Measurements from ENCODE around the gene KLHL10.

KLHL10 gene

GRCh38 chr17:41882756-41883155, 45.1 kb downstream of the KLHL10 start:
- intact Hi-C loops (cut with DNase I): no loop called here
- DNase-seq: no peak

DNA sequence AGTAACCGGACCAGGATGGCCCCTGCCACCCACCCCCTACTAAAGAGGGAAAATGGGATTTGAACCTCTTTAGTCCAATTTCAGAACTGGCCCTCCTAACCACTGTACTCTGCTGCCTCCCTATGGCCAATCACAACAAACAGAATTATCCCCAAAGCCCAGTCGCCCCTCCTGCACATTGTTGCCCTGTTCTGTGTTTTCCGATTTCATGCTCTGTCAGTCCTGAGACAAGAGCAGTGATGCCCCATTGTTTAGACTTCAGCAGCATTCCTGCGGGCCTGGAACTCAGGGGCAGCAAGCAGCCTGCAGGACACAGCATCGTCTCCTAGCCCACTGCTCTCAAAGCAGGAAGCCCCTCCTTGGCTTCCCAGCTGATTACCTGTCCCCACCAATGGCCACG, 48.1 kb downstream of the KLHL10 start:
- DNase-seq: peak in 4 of 42 donors; percentile 9 to 34 (median 19)
- intact Hi-C loops (cut with DNase I): no loop called here

DNA sequence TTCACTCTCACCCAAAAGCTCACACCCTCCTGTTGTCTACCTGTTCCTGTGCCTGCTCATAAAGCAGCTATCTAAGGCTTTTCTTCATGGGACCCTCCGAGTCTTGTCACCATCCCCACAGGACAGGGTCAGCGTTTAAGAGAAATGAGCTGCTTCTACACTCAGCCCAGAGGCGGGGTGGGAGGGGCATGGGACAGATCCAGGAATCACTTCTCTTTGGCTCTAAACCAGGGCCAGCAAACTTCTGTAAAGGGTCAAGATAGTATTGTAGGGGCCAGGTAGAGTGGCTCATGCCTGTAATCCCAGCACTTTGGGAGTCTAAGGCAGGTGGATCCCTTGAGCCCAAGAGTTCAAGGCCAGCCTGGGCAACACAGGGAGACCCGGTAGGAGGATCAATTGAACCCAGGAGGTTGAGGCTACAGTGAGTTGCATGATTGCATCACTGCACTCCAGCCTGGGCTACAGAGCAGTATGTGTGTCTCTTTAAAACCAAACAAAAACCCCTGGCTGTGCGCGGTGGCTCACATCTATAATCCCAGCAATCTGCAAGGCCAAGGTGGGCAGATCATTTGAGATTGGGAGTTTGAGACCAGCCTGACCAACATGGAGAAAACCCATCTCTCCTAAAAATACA, 50.8 kb downstream of the KLHL10 start:
- DNase-seq: peak in 12 of 42 donors; percentile 5 to 43 (median 23)
- intact Hi-C loops (cut with DNase I): no loop called here

GRCh38 chr17:41891135-41892020, 53.8 kb downstream of the KLHL10 start:
- intact Hi-C loops (cut with DNase I): no loop called here
- DNase-seq: no peak

DNA sequence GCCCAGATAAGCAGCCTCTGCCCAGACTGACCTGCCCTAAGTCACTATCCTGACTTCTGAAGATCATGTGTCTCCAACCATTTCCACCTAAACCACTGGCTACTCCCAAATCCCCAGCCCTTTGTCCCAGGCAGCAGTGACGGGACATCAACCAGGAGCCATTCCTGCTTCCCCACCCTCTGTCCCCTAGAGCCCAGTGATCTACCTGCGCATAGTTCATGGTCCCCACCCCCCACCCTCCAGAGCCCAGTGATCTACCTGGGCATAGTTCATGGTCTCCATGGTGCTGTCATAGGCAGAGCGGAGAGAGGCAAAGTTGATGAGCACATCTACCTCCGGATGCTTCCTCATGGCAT, 54.4 kb downstream of the KLHL10 start:
- intact Hi-C loops (cut with DNase I): no loop called here
- DNase-seq: no peak

GRCh38 chr17:41893384-41893783, 55.8 kb downstream of the KLHL10 start:
- intact Hi-C loops (cut with DNase I): no loop called here
- no peak for DNase-seq

- intact Hi-C loops (cut with DNase I): no loop called here
- DNase-seq: no peak
Measured at GRCh38 chr17:41894791-41895331, 57.2 kb downstream of the KLHL10 start.

DNA sequence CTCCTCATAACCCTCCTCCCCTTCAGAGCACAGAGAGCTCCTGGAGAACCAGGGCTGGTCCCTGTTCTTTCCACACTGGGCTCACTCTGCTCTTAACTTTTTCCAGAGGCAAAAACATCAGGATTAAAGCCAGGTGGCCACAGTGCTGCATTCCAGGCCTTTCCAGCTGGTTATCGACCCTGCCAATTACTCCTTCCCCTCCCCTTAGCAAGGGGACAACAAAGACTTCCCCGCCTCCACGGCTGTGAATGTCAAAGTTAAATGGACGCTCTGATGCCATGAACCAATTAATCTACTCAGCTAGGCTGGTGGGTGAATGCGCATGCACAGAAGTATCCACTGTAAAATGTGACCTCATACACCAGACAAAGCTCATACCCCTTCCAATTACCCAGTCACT, 58.0 kb downstream of the KLHL10 start:
- intact Hi-C loops (cut with DNase I): no loop called here
- no peak for DNase-seq

- intact Hi-C loops (cut with DNase I): no loop called here
- DNase-seq: no peak
Measured at GRCh38 chr17:41896726-41897125, 59.1 kb downstream of the KLHL10 start.
